K562 (cell line): ENCODE measurements around the gene UMODL1. TPM values are rescaled to one million over a fixed set of nuclear protein-coding genes. Genes with fewer than 3 reads are reported as not detected.

Source experiments
- ATAC-seq: fragments of 200-7000 bp; cut with Tn5 transposase; 3 replicates; pipeline ENCODE4 v1.9.1; 2020; ENCODE audit warnings: moderate library complexity
- BruUV-seq: library from RNA; stranded (reverse); fragments of 400-500 nt; replicated peaks from 2 replicates; lab custom pipeline; 2021; lab: Mats Ljungman, UMichigan
- CTCF ChIA-PET: fragments of 300-600 bp; formaldehyde crosslinking; extraction: SDS; loops from one replicate; lab custom pipeline; 2021; ENCODE audit warnings: low intra/inter-chr PET ratio; lab: Yijun Ruan, JAX
- POLR2A ChIA-PET: fragments of 300-600, 350-650 bp; sonication (Branson Sonifier 250); formaldehyde crosslinking; extraction: SDS; loops from one replicate; lab custom pipeline; 2021; ENCODE audit warnings: antibody characterized with exemption, inconsistent platforms; lab: Yijun Ruan, JAX
- DNase-seq, 4 experiments: peaks; one replicate each; pipeline versions ENCODE4 v3.0.0 to v3.0.0-alpha.2; 2011 to 2018; ENCODE audit warnings: low spot score in 3 of 4, mixed read lengths in 3 of 4; ENCODE audit errors: extremely low read depth in 1 of 4
- FAIRE-seq: peaks from 2 replicates; lab custom pipeline; 2011; peaks lifted over from hg19 to GRCh38; lab: Jason Lieb, UNC
- H2AFZ ChIP-seq: 2 replicates; pipeline ENCODE4 v1.6.0; 2011; ENCODE audit warnings: low read depth, low read length, control low read depth, inconsistent platforms
- H3K27ac ChIP-seq: fragments of 200-600 bp; 3 replicates; pipeline ENCODE4 v1.8.0; 2011; ENCODE audit warnings: low read depth, mild to moderate bottlenecking, control low read depth, inconsistent platforms, low read length, moderate library complexity, mixed read lengths; ENCODE audit errors: extremely low read depth
- H3K27me3 ChIP-seq, 2 experiments: fragments of 300-600 bp in 1 of 2; 2 replicates in 1 of 2; 3 replicates in 1 of 2; pipeline versions ENCODE4 v1.6.0 to v1.8.0; 2011; ENCODE audit warnings: inconsistent platforms in 2 of 2, low read length in 2 of 2, mild to moderate bottlenecking in 1 of 2, mixed read lengths in 1 of 2, moderate library complexity in 1 of 2; ENCODE audit not compliant: control insufficient read depth in 2 of 2, insufficient read depth in 2 of 2
- H3K36me3 ChIP-seq: fragments of 300-600 bp; 3 replicates; pipeline ENCODE4 v1.8.0; 2011; ENCODE audit warnings: mild to moderate bottlenecking, low read length, inconsistent platforms; ENCODE audit not compliant: control insufficient read depth, insufficient read depth
- H3K4me1 ChIP-seq, 2 experiments: fragments of 200-600 bp in 1 of 2; replicated peaks in 1 of 2; 2 replicates in 1 of 2; 3 replicates in 1 of 2; pipeline versions ENCODE4 v1.5.1 to v1.8.0; 2011; ENCODE audit warnings: inconsistent platforms in 2 of 2, low read length in 2 of 2, mild to moderate bottlenecking in 1 of 2, mixed read lengths in 1 of 2, moderate library complexity in 1 of 2; ENCODE audit not compliant: control insufficient read depth in 2 of 2, insufficient read depth in 2 of 2
- H3K4me2 ChIP-seq: 2 replicates; pipeline ENCODE4 v1.6.1; 2011; ENCODE audit warnings: low read length, control low read depth, inconsistent platforms, mixed read lengths; ENCODE audit not compliant: insufficient read depth
- H3K4me3 ChIP-seq: fragments of 200-600 bp; sonication (generic), shearing (Covaris generic); 2 replicates; pipeline ENCODE4 v1.5.1; 2016; ENCODE audit warnings: control low read depth, inconsistent platforms
- H3K79me2 ChIP-seq: fragments of 200-600 bp; 3 replicates; pipeline ENCODE4 v1.8.0; 2011; ENCODE audit warnings: low read length, inconsistent platforms; ENCODE audit not compliant: control insufficient read depth, insufficient read depth
- H3K9ac ChIP-seq, 2 experiments: 2 replicates each; pipeline versions ENCODE4 v1.6.0 to v1.6.1; 2011; ENCODE audit warnings: low read depth in 2 of 2, low read length in 2 of 2, control low read depth in 1 of 2, inconsistent platforms in 1 of 2, mild to moderate bottlenecking in 1 of 2, mixed read lengths in 1 of 2; ENCODE audit not compliant: insufficient read depth in 1 of 2
- H3K9me1 ChIP-seq: one replicate; pipeline ENCODE4 v1.6.0; 2011; ENCODE audit warnings: inconsistent platforms, mild to moderate bottlenecking, low read length, moderate library complexity; ENCODE audit not compliant: control insufficient read depth, insufficient read depth
- H3K9me3 ChIP-seq: replicated peaks from 2 replicates; pipeline ENCODE4 v1.5.1; 2011; ENCODE audit warnings: low read depth, low read length, inconsistent platforms; ENCODE audit not compliant: control insufficient read depth, insufficient read depth
- H4K20me1 ChIP-seq: replicated peaks from 2 replicates; pipeline ENCODE4 v1.6.1; 2011; ENCODE audit warnings: low read length, inconsistent platforms, mixed read lengths; ENCODE audit not compliant: control insufficient read depth, insufficient read depth
- CEBPG ChIP-seq, 3 experiments: fragments of 200-800 bp in 1 of 3; sonication (Bioruptor generic) in 1 of 3; sonication (generic) in 1 of 3; formaldehyde crosslinking in 1 of 3; IDR thresholded peaks in 2 of 3; conservative IDR thresholded peaks in 1 of 3; 2 replicates each; pipeline versions ENCODE4 v1.6.1 to v1.8.0; 2016 to 2022; ENCODE audit warnings: missing compliant biosample characterization in 2 of 3, missing genetic modification characterization in 2 of 3, mild to moderate bottlenecking in 1 of 3, missing genetic modification reagents in 1 of 3
- CXXC5 ChIP-seq: fragments of 250-450 bp; sonication (Bioruptor Pico); IDR thresholded peaks from 2 replicates; pipeline ENCODE4 v1.8.0; 2022; ENCODE audit warnings: inconsistent platforms, mild to moderate bottlenecking, moderate library complexity
- TEAD2 ChIP-seq: fragments of 450-650 bp; IDR thresholded peaks from 2 replicates; pipeline ENCODE4 v1.6.1; 2016; ENCODE audit warnings: missing genetic modification characterization, control low read depth, missing compliant biosample characterization
- THRAP3 ChIP-seq: fragments of 450-650 bp; IDR thresholded peaks from 2 replicates; pipeline ENCODE4 v1.6.1; 2016; ENCODE audit warnings: mild to moderate bottlenecking, inconsistent platforms, borderline replicate concordance
- WGBS: fragments of 100-300 bp; shearing (Covaris generic); methylation state at CpG from one replicate; pipeline ENCODE4 v1.1.6; 2016; ENCODE audit warnings: low coverage, mixed read lengths; ENCODE audit not compliant: insufficient coverage; ENCODE audit errors: missing lambda C conversion rate; 5-methylcytosine and 5-hydroxymethylcytosine counted together
- in situ Hi-C: fragments of 300-500 bp; cut with MboI; formaldehyde crosslinking; loops from 4 replicates; pipeline ENCODE4 v1.15.0; 2018; ENCODE audit warnings: inconsistent platforms, mixed read lengths
- intact Hi-C: fragments of 100-400 bp; cut with micrococcal nuclease; formaldehyde crosslinking; loops from 2 replicates; pipeline ENCODE4 v1.14.2; 2022
- polyA plus RNA-seq, 8 experiments: library from polyadenylated mRNA; depleted of rRNA in 4 of 8; stranded (reverse) in 5 of 8; unstranded in 3 of 8; fragments of >200 nt; fragmentation: Nextera tagmentation in 2 of 8; fragmentation: Illumina TruSeq in 1 of 8; extraction: Ambion mirVana in 2 of 8; extraction: Trizol in 1 of 8; gene quantifications; 2 replicates each; pipeline versions ENCODE4 v1.2.1 to v1.2.3, GENCODE V29; 2011 to 2014; ENCODE audit warnings: inconsistent platforms in 1 of 8, missing spikeins in 1 of 8
- total RNA-seq, 7 experiments: library from RNA; depleted of rRNA in 6 of 7; stranded (reverse); fragments of >200 nt in 6 of 7; fragmentation: Illumina TruSeq in 2 of 7; extraction: Trizol in 2 of 7; gene quantifications; 2 replicates each; pipeline versions ENCODE4 v1.2.1 to v1.2.3, GENCODE V29; 2011 to 2021; ENCODE audit warnings: low replicate concordance in 1 of 7
- TF ChIP-seq, protein P1 (sequence below): fragments of 250-450 bp; sonication (Bioruptor Pico); IDR thresholded peaks from 2 replicates; pipeline ENCODE4 v1.6.1; 2021; ENCODE audit warnings: mild to moderate bottlenecking
- TF ChIP-seq, protein P2 (sequence below): fragments of 200-600 bp; sonication (generic); IDR thresholded peaks from one replicate; pipeline ENCODE4 v1.6.1; 2012; ENCODE audit warnings: mild to moderate bottlenecking, low read depth, low read length, inconsistent platforms

The UMODL1 gene
- total and polyA plus RNA-seq, 9 of the 15 experiments (the other 6 are each of a cell fraction or from before 2014, with no cell fraction given): not detected

DNA sequence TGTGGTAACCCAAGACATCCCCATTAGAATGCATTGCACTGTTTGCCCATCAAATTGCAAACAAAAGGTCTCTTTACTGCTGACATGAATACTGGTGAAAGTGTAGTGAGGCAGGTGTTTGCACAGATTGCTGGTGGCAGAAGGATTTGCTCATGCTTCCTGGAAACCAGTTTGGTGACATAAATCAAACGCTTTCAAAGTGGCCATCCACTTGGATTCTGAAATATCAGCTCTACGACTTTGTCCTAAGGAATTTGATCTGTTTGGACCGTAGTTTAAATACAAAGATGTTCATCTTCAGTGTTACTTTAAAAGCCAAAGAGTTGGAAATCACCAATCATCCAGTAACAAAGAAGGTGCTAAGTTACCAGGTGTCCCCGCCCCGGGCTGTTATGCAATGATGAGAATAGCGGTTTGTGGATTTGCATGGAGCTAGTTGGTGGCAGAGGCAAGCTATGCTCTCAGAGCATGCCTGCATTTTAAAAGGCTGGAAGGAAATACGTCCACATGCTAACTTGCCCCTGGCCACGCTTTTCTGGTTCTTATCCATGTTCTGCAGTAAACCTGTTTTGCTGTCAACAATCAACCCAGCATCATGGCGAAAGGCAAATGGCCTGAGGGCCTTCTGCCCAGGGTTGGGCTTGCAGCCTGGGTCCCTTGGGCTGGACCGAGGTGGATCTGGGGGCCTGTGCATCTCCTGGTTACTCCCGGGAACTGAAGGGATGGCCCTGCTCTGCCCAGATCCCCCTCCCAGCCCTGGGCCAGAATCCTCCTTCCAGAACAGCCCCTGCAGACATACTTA, 49.2 kb downstream of the UMODL1 start:
- Histone ChIP-seq H3K27me3 (peaks cover 26 to 71% of the 10 kb centered on the region in 2 experiments; a peak in 4 of 5 replicates), H3K36me3 (no peaks in the 10 kb centered on the region), H3K4me2 (no peak overlapping the region), H3K4me1 (peaks cover 0 to 8% of the 10 kb centered on the region in 2 experiments; a peak in 2 of 5 replicates), H3K4me3 (no peak overlapping the region), H2AFZ (no peak overlapping the region), H3K27ac (no peak overlapping the region), H3K79me2 (no peaks in the 10 kb centered on the region), H3K9me1 (no peaks in the 10 kb centered on the region), H3K9me3 (no peaks in the 10 kb centered on the region), H3K9ac (no peak overlapping the region), H4K20me1 (peaks cover 16% of the 10 kb centered on the region)
- no TSS peak for BruUV-seq
- intact Hi-C loops: no loop called here
- POLR2A ChIA-PET: no interaction called here
- in situ Hi-C loops: no loop called here
- DNase-seq (no peak), ATAC-seq (no peak), FAIRE-seq (peak; percentile 60)
- CTCF ChIA-PET: no interaction called here
- under 1% methylated on average over 11 of the region's 11 CpGs for WGBS
- TF ChIP-seq CEBPG (CRISPR knock-in tag; IDR thresholded peaks at IDR 0.05): no peak
- TF ChIP-seq CEBPG (tag; conservative IDR thresholded peaks at IDR 0.05 in 1 of 2, IDR thresholded peaks at IDR 0.05 in 1 of 2): peak in 1 of 2 experiments; percentile 26; a peak in 1 of 4 replicates
- no peak for TF ChIP-seq CXXC5 (CRISPR knock-in tag)
- TF ChIP-seq TEAD2 (tag): no peak
- TF ChIP-seq THRAP3: no peak
- TF ChIP-seq, protein P1, sequence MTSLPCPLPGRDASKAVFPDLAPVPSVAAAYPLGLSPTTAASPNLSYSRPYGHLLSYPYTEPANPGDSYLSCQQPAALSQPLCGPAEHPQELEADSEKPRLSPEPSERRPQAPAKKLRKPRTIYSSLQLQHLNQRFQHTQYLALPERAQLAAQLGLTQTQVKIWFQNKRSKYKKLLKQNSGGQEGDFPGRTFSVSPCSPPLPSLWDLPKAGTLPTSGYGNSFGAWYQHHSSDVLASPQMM (CRISPR knock-in tag): no peak
- TF ChIP-seq, protein P2, sequence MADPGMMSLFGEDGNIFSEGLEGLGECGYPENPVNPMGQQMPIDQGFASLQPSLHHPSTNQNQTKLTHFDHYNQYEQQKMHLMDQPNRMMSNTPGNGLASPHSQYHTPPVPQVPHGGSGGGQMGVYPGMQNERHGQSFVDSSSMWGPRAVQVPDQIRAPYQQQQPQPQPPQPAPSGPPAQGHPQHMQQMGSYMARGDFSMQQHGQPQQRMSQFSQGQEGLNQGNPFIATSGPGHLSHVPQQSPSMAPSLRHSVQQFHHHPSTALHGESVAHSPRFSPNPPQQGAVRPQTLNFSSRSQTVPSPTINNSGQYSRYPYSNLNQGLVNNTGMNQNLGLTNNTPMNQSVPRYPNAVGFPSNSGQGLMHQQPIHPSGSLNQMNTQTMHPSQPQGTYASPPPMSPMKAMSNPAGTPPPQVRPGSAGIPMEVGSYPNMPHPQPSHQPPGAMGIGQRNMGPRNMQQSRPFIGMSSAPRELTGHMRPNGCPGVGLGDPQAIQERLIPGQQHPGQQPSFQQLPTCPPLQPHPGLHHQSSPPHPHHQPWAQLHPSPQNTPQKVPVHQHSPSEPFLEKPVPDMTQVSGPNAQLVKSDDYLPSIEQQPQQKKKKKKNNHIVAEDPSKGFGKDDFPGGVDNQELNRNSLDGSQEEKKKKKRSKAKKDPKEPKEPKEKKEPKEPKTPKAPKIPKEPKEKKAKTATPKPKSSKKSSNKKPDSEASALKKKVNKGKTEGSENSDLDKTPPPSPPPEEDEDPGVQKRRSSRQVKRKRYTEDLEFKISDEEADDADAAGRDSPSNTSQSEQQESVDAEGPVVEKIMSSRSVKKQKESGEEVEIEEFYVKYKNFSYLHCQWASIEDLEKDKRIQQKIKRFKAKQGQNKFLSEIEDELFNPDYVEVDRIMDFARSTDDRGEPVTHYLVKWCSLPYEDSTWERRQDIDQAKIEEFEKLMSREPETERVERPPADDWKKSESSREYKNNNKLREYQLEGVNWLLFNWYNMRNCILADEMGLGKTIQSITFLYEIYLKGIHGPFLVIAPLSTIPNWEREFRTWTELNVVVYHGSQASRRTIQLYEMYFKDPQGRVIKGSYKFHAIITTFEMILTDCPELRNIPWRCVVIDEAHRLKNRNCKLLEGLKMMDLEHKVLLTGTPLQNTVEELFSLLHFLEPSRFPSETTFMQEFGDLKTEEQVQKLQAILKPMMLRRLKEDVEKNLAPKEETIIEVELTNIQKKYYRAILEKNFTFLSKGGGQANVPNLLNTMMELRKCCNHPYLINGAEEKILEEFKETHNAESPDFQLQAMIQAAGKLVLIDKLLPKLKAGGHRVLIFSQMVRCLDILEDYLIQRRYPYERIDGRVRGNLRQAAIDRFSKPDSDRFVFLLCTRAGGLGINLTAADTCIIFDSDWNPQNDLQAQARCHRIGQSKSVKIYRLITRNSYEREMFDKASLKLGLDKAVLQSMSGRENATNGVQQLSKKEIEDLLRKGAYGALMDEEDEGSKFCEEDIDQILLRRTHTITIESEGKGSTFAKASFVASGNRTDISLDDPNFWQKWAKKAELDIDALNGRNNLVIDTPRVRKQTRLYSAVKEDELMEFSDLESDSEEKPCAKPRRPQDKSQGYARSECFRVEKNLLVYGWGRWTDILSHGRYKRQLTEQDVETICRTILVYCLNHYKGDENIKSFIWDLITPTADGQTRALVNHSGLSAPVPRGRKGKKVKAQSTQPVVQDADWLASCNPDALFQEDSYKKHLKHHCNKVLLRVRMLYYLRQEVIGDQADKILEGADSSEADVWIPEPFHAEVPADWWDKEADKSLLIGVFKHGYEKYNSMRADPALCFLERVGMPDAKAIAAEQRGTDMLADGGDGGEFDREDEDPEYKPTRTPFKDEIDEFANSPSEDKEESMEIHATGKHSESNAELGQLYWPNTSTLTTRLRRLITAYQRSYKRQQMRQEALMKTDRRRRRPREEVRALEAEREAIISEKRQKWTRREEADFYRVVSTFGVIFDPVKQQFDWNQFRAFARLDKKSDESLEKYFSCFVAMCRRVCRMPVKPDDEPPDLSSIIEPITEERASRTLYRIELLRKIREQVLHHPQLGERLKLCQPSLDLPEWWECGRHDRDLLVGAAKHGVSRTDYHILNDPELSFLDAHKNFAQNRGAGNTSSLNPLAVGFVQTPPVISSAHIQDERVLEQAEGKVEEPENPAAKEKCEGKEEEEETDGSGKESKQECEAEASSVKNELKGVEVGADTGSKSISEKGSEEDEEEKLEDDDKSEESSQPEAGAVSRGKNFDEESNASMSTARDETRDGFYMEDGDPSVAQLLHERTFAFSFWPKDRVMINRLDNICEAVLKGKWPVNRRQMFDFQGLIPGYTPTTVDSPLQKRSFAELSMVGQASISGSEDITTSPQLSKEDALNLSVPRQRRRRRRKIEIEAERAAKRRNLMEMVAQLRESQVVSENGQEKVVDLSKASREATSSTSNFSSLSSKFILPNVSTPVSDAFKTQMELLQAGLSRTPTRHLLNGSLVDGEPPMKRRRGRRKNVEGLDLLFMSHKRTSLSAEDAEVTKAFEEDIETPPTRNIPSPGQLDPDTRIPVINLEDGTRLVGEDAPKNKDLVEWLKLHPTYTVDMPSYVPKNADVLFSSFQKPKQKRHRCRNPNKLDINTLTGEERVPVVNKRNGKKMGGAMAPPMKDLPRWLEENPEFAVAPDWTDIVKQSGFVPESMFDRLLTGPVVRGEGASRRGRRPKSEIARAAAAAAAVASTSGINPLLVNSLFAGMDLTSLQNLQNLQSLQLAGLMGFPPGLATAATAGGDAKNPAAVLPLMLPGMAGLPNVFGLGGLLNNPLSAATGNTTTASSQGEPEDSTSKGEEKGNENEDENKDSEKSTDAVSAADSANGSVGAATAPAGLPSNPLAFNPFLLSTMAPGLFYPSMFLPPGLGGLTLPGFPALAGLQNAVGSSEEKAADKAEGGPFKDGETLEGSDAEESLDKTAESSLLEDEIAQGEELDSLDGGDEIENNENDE: no peak
